K562 (cell line): ENCODE results near the gene ZNF862. TPM values are rescaled to one million over a fixed set of nuclear protein-coding genes. Genes with fewer than 3 reads are reported as not detected.

ENCODE experiments used
- BACH1 ChIP-seq: fragments of 200-800 bp; sonication (Bioruptor generic); IDR thresholded peaks from 2 replicates; pipeline ENCODE4 v1.6.1; 2016; ENCODE audit warnings: missing genetic modification characterization, missing compliant biosample characterization
- COPS2 ChIP-seq: fragments of 450-650 bp; conservative IDR thresholded peaks from 2 replicates; pipeline ENCODE4 v1.6.1; 2016; ENCODE audit warnings: mild to moderate bottlenecking, moderate library complexity
- MCM7 ChIP-seq, 2 experiments: fragments of 450-650 bp; IDR thresholded peaks; 2 replicates each; pipeline ENCODE4 v1.6.1; 2016 to 2018
- NEUROD1 ChIP-seq: fragments of 150-350 bp; IDR thresholded peaks from 2 replicates; pipeline ENCODE4 v1.6.1; 2014; ENCODE audit warnings: borderline replicate concordance, low read length, low read depth; ENCODE audit not compliant: partially characterized antibody
- SMAD1 ChIP-seq: fragments of 150-350 bp; IDR thresholded peaks from 2 replicates; pipeline ENCODE4 v1.6.1; 2014; ENCODE audit warnings: low read length, low read depth; ENCODE audit not compliant: partially characterized antibody
- TCF7 ChIP-seq: sonication (generic); IDR thresholded peaks from 2 replicates; pipeline ENCODE4 v1.6.1; 2016; ENCODE audit warnings: antibody characterized with exemption, borderline replicate concordance
- TSC22D4 ChIP-seq: fragments of 450-650 bp; IDR thresholded peaks from 2 replicates; pipeline ENCODE4 v1.6.1; 2016; ENCODE audit warnings: missing genetic modification characterization, missing biosample characterization, control low read depth
- U2AF2 ChIP-seq: fragments of 200-400 bp; formaldehyde crosslinking; optimal IDR thresholded peaks from 2 replicates; pipeline ENCODE3; 2017; ENCODE audit warnings: low read depth, mild to moderate bottlenecking, low read length
- ZBTB11 ChIP-seq, 3 experiments: fragments of 200-800 bp in 1 of 3; fragments of 250-450 bp in 1 of 3; fragments of 450-650 bp in 1 of 3; sonication (Bioruptor Pico) in 1 of 3; sonication (Bioruptor generic) in 1 of 3; formaldehyde crosslinking in 1 of 3; IDR thresholded peaks; 2 replicates each; pipeline versions ENCODE4 v1.6.1 to v1.8.0; 2016 to 2022; ENCODE audit warnings: mild to moderate bottlenecking in 2 of 3, missing genetic modification characterization in 2 of 3, missing compliant biosample characterization in 1 of 3, moderate library complexity in 1 of 3
- ZNF134 ChIP-seq: fragments of 250-450 bp; sonication (Bioruptor Pico); conservative IDR thresholded peaks from 2 replicates; pipeline ENCODE4 v1.4.0; 2020
- ZNF217 ChIP-seq: sonication (generic); formaldehyde crosslinking; IDR thresholded peaks from 2 replicates; pipeline ENCODE4 v1.8.0; 2022; ENCODE audit warnings: mild to moderate bottlenecking, missing genetic modification reagents
- ZNF449 ChIP-seq: fragments of 250-450 bp; sonication (Bioruptor Pico); IDR thresholded peaks from 2 replicates; pipeline ENCODE4 v1.8.0; 2022; ENCODE audit warnings: moderate library complexity, mild to moderate bottlenecking, inconsistent platforms
- ZNF551 ChIP-seq: fragments of 250-450 bp; sonication (Bioruptor Pico); IDR thresholded peaks from 2 replicates; pipeline ENCODE4 v1.5.0; 2021; ENCODE audit warnings: mild to moderate bottlenecking, moderate library complexity
- polyA plus RNA-seq, 8 experiments: library from polyadenylated mRNA; depleted of rRNA in 4 of 8; stranded (reverse) in 5 of 8; unstranded in 3 of 8; fragments of >200 nt; fragmentation: Nextera tagmentation in 2 of 8; fragmentation: Illumina TruSeq in 1 of 8; extraction: Ambion mirVana in 2 of 8; extraction: Trizol in 1 of 8; gene quantifications; 2 replicates each; pipeline versions ENCODE4 v1.2.1 to v1.2.3, GENCODE V29; 2011 to 2014; ENCODE audit warnings: inconsistent platforms in 1 of 8, missing spikeins in 1 of 8
- total RNA-seq, 7 experiments: library from RNA; depleted of rRNA in 6 of 7; stranded (reverse); fragments of >200 nt in 6 of 7; fragmentation: Illumina TruSeq in 2 of 7; extraction: Trizol in 2 of 7; gene quantifications; 2 replicates each; pipeline versions ENCODE4 v1.2.1 to v1.2.3, GENCODE V29; 2011 to 2021; ENCODE audit warnings: low replicate concordance in 1 of 7
- TF ChIP-seq, protein P1 (sequence below): sonication (generic); formaldehyde crosslinking; IDR thresholded peaks from 2 replicates; pipeline ENCODE4 v1.8.1; 2023; ENCODE audit warnings: mild to moderate bottlenecking, missing genetic modification reagents
- TF ChIP-seq, protein P2 (sequence below): fragments of 450-650 bp; IDR thresholded peaks from 2 replicates; pipeline ENCODE4 v1.6.1; 2016; ENCODE audit warnings: mild to moderate bottlenecking
- TF ChIP-seq, protein P3 (sequence below): fragments of 450-650 bp; formaldehyde crosslinking; IDR thresholded peaks from 2 replicates; pipeline ENCODE4 v1.4.0; 2020; ENCODE audit warnings: mild to moderate bottlenecking

ZNF862 gene
- total and polyA plus RNA-seq, 9 of the 15 experiments (the other 6 are each of a cell fraction or from before 2014, with no cell fraction given): 1.1 to 3.9 (median 2.6) TPM

- TF ChIP-seq, protein P1, sequence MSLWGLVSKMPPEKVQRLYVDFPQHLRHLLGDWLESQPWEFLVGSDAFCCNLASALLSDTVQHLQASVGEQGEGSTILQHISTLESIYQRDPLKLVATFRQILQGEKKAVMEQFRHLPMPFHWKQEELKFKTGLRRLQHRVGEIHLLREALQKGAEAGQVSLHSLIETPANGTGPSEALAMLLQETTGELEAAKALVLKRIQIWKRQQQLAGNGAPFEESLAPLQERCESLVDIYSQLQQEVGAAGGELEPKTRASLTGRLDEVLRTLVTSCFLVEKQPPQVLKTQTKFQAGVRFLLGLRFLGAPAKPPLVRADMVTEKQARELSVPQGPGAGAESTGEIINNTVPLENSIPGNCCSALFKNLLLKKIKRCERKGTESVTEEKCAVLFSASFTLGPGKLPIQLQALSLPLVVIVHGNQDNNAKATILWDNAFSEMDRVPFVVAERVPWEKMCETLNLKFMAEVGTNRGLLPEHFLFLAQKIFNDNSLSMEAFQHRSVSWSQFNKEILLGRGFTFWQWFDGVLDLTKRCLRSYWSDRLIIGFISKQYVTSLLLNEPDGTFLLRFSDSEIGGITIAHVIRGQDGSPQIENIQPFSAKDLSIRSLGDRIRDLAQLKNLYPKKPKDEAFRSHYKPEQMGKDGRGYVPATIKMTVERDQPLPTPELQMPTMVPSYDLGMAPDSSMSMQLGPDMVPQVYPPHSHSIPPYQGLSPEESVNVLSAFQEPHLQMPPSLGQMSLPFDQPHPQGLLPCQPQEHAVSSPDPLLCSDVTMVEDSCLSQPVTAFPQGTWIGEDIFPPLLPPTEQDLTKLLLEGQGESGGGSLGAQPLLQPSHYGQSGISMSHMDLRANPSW (CRISPR knock-in tag): no peak
- TF ChIP-seq, protein P2, sequence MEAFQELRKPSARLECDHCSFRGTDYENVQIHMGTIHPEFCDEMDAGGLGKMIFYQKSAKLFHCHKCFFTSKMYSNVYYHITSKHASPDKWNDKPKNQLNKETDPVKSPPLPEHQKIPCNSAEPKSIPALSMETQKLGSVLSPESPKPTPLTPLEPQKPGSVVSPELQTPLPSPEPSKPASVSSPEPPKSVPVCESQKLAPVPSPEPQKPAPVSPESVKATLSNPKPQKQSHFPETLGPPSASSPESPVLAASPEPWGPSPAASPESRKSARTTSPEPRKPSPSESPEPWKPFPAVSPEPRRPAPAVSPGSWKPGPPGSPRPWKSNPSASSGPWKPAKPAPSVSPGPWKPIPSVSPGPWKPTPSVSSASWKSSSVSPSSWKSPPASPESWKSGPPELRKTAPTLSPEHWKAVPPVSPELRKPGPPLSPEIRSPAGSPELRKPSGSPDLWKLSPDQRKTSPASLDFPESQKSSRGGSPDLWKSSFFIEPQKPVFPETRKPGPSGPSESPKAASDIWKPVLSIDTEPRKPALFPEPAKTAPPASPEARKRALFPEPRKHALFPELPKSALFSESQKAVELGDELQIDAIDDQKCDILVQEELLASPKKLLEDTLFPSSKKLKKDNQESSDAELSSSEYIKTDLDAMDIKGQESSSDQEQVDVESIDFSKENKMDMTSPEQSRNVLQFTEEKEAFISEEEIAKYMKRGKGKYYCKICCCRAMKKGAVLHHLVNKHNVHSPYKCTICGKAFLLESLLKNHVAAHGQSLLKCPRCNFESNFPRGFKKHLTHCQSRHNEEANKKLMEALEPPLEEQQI: no peak
- TF ChIP-seq ZNF217 (CRISPR knock-in tag): no peak
- 0 out of 2 replicates have a peak, but pooled peaks have one; percentile 17 for TF ChIP-seq TCF7
- peak; percentile 84 for TF ChIP-seq NEUROD1
- no peak for TF ChIP-seq ZNF449
- no peak for TF ChIP-seq TSC22D4
- TF ChIP-seq, protein P3, sequence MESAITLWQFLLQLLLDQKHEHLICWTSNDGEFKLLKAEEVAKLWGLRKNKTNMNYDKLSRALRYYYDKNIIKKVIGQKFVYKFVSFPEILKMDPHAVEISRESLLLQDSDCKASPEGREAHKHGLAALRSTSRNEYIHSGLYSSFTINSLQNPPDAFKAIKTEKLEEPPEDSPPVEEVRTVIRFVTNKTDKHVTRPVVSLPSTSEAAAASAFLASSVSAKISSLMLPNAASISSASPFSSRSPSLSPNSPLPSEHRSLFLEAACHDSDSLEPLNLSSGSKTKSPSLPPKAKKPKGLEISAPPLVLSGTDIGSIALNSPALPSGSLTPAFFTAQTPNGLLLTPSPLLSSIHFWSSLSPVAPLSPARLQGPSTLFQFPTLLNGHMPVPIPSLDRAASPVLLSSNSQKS (CRISPR knock-in tag): no peak
- TF ChIP-seq ZNF551 (CRISPR knock-in tag): no peak
- TF ChIP-seq ZNF134 (CRISPR knock-in tag): no peak
- no peak for TF ChIP-seq MCM7 (IDR thresholded peaks at IDR 0.05)
- no peak for TF ChIP-seq U2AF2
- peak in 2 of 3 experiments; percentile 48 to 80; a peak in 3 of 6 replicates for TF ChIP-seq ZBTB11 (CRISPR knock-in tag; IDR thresholded peaks at IDR 0.05)
- no peak for TF ChIP-seq COPS2
- TF ChIP-seq SMAD1: peak; percentile 45
- no peak for TF ChIP-seq BACH1
These were observed at the start of gene ZNF862 (continued) for GRCh38 chr7:149838224-149838991.
